Measurements from ENCODE around the gene HOGA1. TPM values are rescaled to one million over a fixed set of nuclear protein-coding genes. Genes with fewer than 3 reads are reported as not detected.
A peak's percentile ranks its signal among the peaks of the same experiment; 100 is the strongest.
"Not testable (repeated sequence)": the region's sequence is repeated elsewhere in the genome, so short reads cannot be mapped to it uniquely, and the experiment has no call there.

HOGA1 gene
- total RNA-seq, 1 donor from 2014 or later = not detected

DNA sequence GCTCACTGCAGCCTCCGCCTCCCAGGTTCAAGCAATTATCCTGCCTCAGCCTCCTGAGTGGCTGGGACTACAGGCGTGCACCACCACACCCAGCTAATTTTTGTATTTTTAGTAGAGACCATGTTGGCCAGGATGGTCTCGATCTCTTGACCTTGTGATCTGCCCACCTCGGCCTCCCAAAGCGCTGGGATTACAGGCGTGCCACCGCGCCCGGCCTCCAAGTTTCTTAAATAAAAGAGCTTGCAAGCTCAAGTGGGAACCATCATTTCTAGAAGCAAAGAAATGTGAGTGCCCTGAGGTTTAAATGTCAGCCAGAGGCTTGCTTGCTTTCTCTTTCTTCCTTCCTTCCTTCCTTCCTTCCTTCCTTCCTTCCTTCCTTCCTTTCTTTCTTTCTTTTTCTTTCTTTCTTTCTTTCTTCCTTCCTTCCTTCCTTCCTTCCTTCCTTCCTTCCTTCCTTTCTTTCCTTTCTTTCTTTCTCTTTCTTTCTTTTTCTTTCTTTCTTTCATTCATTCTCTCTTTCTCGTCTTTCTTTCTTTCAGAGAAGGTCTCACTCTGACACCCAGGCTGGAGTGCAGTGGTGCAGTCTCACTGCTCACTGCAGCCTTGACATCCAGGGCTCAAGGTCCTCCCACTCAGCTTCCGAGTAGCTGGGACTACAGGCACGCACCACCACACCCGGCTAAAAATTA lies 58.4 kb downstream of the HOGA1 start:
- H3K27me3 Mint-ChIP-seq (ENCODE audit: insufficient read depth); DNase-seq (ENCODE audit: low spot score); H3K27ac Mint-ChIP-seq; H3K9me3 Mint-ChIP-seq: not testable (repeated sequence)
- peak overlapping the region; percentile 96 for H3K4me3 Mint-ChIP-seq
- H3K36me3 Mint-ChIP-seq (ENCODE audit: low read depth) = peaks cover 16% of the 10 kb centered on the region
- intact Hi-C loops (cut with micrococcal nuclease) = loop anchor here (5.0 kb wide), 2 partner anchors 325 to 810 kb away; partner anchors contain the start of genes FRAT1 and LCOR
- peaks cover 26% of the 10 kb centered on the region for H3K4me1 Mint-ChIP-seq (ENCODE audit: low read depth)

DNA sequence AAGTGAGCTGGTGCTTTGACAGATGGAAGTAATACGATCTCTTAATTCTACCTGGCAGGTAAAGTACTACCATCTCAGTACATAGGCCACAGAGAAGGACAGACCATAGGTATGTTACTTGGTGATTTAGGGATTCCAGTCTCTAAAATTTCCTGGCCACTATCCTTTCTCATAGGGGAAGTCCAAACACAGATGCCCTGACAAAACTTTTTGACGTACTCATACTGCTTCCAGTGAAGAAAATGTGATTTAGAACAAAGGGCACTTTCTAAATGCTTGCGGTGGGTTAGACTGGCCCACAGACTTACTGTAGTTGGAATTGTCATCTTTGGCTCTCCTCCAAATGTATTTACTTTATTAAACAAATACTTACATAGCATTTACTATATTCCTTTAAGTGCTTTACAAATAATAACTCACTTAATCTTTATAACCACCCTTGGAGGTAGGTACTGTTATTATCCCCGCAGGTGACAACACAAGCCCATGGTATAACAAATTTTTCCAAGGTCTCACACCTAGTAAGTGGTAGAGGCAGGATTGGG lies 59.3 kb downstream of the HOGA1 start:
- no peaks in the 10 kb centered on the region for H3K27me3 Mint-ChIP-seq (ENCODE audit: insufficient read depth)
- no peak for DNase-seq (ENCODE audit: low spot score)
- H3K27ac Mint-ChIP-seq = no peak overlapping the region
- no peaks in the 10 kb centered on the region for H3K9me3 Mint-ChIP-seq
- intact Hi-C loops (cut with micrococcal nuclease) = loop anchor here (5.0 kb wide), 2 partner anchors 326 to 811 kb away; partner anchors contain the start of genes FRAT1 and LCOR
- H3K4me3 Mint-ChIP-seq = peak overlapping the region; percentile 96
- peaks cover 31% of the 10 kb centered on the region for H3K4me1 Mint-ChIP-seq (ENCODE audit: low read depth)
- H3K36me3 Mint-ChIP-seq (ENCODE audit: low read depth) = peaks cover 16% of the 10 kb centered on the region

DNA sequence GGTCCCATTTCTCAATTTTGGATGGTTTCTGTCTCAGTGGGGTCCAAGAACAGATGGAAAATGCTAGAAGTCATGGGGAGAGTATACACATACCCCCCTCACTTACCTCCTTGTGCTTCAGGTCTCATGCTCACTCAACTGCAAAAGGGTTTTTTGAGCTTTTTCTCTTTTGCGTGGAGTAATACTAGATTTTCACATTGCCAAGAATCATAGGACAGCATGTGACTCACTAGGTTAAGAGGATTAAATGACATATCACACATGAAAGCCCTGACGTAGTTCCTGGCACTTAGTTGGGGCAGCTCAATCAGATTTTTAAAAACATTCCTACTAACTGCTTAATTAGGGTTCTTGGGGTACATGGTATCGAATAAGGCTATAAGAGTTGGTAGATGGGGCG lies 60.7 kb downstream of the HOGA1 start:
- Mint-ChIP-seq H3K4me3 (no peak overlapping the region), H3K9me3 (no peaks in the 10 kb centered on the region), H3K4me1 (ENCODE audit: low read depth) (peaks cover 39% of the 10 kb centered on the region), H3K36me3 (ENCODE audit: low read depth) (peaks cover 16% of the 10 kb centered on the region), H3K27ac (no peak overlapping the region), H3K27me3 (ENCODE audit: insufficient read depth) (no peaks in the 10 kb centered on the region)
- no peak for DNase-seq (ENCODE audit: low spot score)
- intact Hi-C loops (cut with micrococcal nuclease) = loop anchor here (5.0 kb wide), 2 partner anchors 328 to 813 kb away; partner anchors contain the start of genes FRAT1 and LCOR

DNA sequence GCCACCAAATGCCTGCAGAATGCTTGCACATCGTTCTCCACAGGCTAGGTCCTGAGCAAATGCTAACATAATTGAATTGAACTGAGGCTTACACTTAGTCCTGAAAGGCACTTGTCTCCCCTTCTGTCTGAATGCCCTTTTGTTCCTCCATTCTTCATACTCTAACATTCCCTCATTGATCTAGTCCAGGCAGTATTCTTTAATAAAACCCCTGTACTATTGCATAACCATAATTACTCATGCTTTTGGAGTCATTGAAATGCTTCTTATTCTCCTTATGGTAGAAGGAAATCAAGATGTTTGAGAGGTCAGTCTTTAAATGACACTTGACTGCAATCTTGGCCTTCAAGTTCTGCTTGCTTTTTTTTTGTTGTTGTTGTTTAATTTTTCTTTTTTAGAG lies 63.4 kb downstream of the HOGA1 start:
- no peak overlapping the region for H3K4me3 Mint-ChIP-seq
- H3K27me3 Mint-ChIP-seq (ENCODE audit: insufficient read depth) = no peaks in the 10 kb centered on the region
- intact Hi-C loops (cut with micrococcal nuclease) = no loop called here

DNA sequence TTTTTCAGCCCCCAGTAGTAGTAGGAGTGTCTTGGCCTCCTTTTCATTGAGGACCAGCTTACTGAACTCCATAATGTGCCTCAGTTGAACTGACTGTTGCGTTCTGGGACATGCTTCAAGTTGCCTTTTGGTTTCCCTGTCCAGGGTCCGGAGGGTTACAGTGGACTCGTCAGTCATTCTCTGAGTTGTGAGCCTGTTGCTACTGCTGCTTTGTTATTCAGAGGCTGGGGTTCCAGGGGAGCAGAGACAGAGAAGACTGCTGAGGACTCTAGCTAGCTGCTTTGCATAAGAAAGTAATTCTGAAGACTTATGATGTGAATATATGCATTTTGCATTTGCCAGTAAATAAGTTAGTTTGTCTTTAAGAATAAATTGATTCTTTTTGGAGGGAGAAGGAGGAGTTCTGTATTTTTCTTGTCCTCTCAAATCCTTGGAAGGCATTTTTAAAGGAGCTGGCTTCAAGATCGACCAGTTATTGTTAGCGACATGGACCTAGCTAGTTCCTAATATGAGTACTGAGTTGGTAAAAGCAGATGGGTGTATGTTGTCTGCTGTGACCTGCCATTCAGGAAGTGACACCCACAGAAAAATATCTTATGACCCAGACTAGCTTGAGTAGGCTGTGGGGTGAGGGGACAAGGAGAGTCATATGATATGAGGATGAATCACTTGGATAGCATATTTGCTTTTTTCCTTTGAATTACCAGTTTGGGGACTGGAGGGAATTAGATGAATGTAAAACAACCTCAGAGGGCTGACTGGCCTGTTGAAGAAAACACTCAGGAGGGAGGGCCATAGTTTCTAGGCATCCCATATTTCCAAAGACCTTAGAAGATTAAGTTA lies 64.6 kb downstream of the HOGA1 start:
- peak overlapping the region; percentile 45 for H3K27ac Mint-ChIP-seq
- peak overlapping the region; percentile 39 for H3K4me3 Mint-ChIP-seq
- intact Hi-C loops (cut with micrococcal nuclease) = loop anchor here (1.0 to 2.0 kb wide), 5 partner anchors 8 to 486 kb away; partner anchors contain the start of genes AVPI1, MMS19, MORN4 and PI4K2A
- peaks cover 27% of the 10 kb centered on the region for H3K36me3 Mint-ChIP-seq (ENCODE audit: low read depth)
- H3K4me1 Mint-ChIP-seq (ENCODE audit: low read depth) = peaks cover 18% of the 10 kb centered on the region
- H3K27me3 Mint-ChIP-seq (ENCODE audit: insufficient read depth) = no peaks in the 10 kb centered on the region
- H3K9me3 Mint-ChIP-seq = no peaks in the 10 kb centered on the region
- DNase-seq (ENCODE audit: low spot score) = peak; percentile 24

More for the DNA sequence above, 63.4 kb downstream of the HOGA1 start:
- Mint-ChIP-seq H3K27ac (peak overlapping the region; percentile 52), H3K9me3 (no peaks in the 10 kb centered on the region), H3K36me3 (ENCODE audit: low read depth) (peaks cover 20% of the 10 kb centered on the region), H3K4me1 (ENCODE audit: low read depth) (peaks cover 27% of the 10 kb centered on the region)
- no peak for DNase-seq (ENCODE audit: low spot score)

DNA sequence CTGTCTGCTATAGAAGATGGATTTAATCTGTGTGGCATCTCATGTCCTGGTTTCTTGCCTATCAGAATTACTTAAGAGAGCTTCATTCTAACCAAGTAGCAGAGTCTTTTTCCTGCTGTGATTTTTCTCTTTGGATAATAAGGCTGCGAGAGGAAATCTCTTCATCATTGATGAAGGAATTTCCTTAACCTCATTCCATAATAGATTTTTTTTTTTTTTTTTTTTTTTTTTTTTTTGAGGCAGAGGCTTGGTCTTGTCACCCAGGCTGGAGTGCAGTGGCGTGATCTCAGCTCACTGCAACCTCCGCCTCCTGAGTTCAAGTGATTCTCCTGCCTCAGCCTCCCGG lies 65.2 kb downstream of the HOGA1 start:
- not testable (repeated sequence) for DNase-seq (ENCODE audit: low spot score)

DNA sequence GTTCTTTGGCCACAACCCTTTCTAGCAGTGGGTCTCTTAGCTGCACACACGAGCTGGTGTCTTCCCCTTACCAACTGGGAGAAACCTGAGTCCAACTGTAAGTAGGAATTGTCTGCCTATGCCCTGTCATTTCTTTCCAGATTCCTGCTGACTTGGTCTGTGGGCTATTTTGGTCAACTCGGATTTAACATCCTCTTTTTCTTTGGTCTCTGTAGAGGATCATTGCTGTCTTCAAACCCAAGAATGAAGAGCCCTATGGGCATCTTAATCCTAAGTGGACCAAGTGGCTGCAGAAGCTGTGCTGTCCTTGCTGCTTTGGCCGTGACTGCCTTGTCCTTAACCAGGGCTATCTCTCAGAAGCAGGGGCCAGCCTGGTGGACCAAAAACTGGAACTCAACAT lies 66.5 kb downstream of the HOGA1 start:
- H3K9me3 Mint-ChIP-seq = no peaks in the 10 kb centered on the region
- intact Hi-C loops (cut with micrococcal nuclease) = no loop called here
- DNase-seq (ENCODE audit: low spot score) = no peak
- H3K27me3 Mint-ChIP-seq (ENCODE audit: insufficient read depth) = no peaks in the 10 kb centered on the region
- no peak overlapping the region for H3K27ac Mint-ChIP-seq
- no peak overlapping the region for H3K4me3 Mint-ChIP-seq
- H3K4me1 Mint-ChIP-seq (ENCODE audit: low read depth) = peaks cover 18% of the 10 kb centered on the region
- peaks cover 19% of the 10 kb centered on the region for H3K36me3 Mint-ChIP-seq (ENCODE audit: low read depth)

More for the DNA sequence above, 65.2 kb downstream of the HOGA1 start:
- not testable (repeated sequence) for H3K27me3 Mint-ChIP-seq (ENCODE audit: insufficient read depth); H3K9me3 Mint-ChIP-seq
- Mint-ChIP-seq H3K4me1 (ENCODE audit: low read depth) (peaks cover 18% of the 10 kb centered on the region), H3K36me3 (ENCODE audit: low read depth) (peaks cover 28% of the 10 kb centered on the region), H3K27ac (peak overlapping the region; percentile 45), H3K4me3 (peak overlapping the region; percentile 39)
- intact Hi-C loops (cut with micrococcal nuclease) = loop anchor here (1.0 to 2.0 kb wide), 5 partner anchors 9 to 485 kb away; partner anchors contain the start of genes AVPI1, MMS19, MORN4 and PI4K2A

DNA sequence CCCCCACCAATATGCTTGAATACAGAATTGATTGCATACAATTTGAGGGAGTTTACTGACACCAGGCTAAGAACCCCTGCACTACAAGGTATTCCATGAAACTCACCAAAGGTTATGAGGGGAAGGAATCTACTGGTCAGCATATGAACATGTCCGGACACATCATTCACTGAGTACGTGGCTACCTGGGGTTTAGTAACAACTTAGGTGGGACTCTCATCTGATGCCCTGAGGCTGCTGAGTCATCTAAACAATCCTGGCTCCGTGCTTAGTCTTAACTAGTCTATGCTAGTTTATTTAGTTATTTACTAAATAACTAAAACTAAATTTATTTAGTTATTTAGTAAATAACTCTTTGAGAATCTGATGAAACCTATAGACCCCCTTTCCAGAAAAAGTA lies 67.6 kb downstream of the HOGA1 start:
- peaks cover 18% of the 10 kb centered on the region for H3K4me1 Mint-ChIP-seq (ENCODE audit: low read depth)
- no peak overlapping the region for H3K27ac Mint-ChIP-seq
- H3K9me3 Mint-ChIP-seq = no peaks in the 10 kb centered on the region
- H3K27me3 Mint-ChIP-seq (ENCODE audit: insufficient read depth) = no peaks in the 10 kb centered on the region
- no peak for DNase-seq (ENCODE audit: low spot score)
- intact Hi-C loops (cut with micrococcal nuclease) = no loop called here
- no peak overlapping the region for H3K4me3 Mint-ChIP-seq
- H3K36me3 Mint-ChIP-seq (ENCODE audit: low read depth) = peaks cover 26% of the 10 kb centered on the region

DNA sequence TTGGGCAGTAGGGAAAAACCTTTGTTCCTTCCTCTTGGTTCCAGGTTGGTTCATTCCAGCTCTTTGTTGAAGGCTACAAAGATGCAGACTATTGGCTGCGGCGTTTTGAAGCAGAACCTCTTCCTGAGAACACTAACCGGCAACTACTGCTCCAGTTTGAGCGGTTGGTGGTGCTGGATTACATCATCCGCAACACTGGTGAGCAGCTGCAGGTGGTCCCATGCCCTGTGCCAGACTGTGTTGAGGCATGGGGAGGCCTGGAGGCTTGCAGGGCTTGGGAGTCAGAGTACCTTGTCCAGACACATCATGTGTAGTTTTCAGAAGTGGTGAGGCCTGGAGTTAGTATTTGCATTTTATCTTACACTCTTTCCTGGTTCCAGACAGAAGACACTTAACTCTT lies 72.6 kb downstream of the HOGA1 start:
- DNase-seq (ENCODE audit: low spot score) = no peak
- Mint-ChIP-seq H3K9me3 (no peaks in the 10 kb centered on the region), H3K4me1 (ENCODE audit: low read depth) (no peaks in the 10 kb centered on the region), H3K4me3 (no peak overlapping the region), H3K36me3 (ENCODE audit: low read depth) (peaks cover 30% of the 10 kb centered on the region), H3K27me3 (ENCODE audit: insufficient read depth) (no peaks in the 10 kb centered on the region), H3K27ac (no peak overlapping the region)
- intact Hi-C loops (cut with micrococcal nuclease) = no loop called here

DNA sequence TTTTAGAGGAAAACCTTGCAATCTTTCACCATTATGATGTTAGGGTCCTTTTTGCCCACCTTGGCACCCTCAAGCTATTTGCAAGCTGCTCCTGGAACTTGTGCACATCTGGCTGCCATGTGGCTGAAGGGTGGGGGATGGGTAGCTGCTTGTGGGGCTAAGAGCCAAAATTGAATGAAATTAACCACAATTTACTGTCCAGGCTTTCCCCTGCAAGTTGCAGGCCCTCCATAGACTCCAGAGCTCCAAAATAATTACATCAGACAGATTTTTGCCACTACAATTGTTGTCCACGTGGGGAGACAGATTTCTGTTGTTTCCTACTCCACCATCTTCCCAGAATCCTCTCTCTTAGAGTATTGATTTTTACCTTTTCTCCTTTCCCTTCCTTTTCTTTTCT lies 75.4 kb downstream of the HOGA1 start:
- peaks cover 25% of the 10 kb centered on the region for H3K36me3 Mint-ChIP-seq (ENCODE audit: low read depth)
- intact Hi-C loops (cut with micrococcal nuclease) = no loop called here
- no peak overlapping the region for H3K27ac Mint-ChIP-seq

More for the DNA sequence above, 75.4 kb downstream of the HOGA1 start:
- no peak overlapping the region for H3K4me3 Mint-ChIP-seq
- H3K27me3 Mint-ChIP-seq (ENCODE audit: insufficient read depth) = no peaks in the 10 kb centered on the region
- H3K9me3 Mint-ChIP-seq = no peaks in the 10 kb centered on the region
- H3K4me1 Mint-ChIP-seq (ENCODE audit: low read depth) = no peaks in the 10 kb centered on the region
- no peak for DNase-seq (ENCODE audit: low spot score)
